Neutrophil (primary cell): Measurements from ENCODE around the gene ZPBP.

ENCODE experiments used
- H3K27ac ChIP-seq: fragments of 200-600 bp; sonication (generic); 2 replicates; pipeline ENCODE4 v1.5.1; 2016; ENCODE audit warnings: mild to moderate bottlenecking, moderate library complexity
- H3K27me3 ChIP-seq: fragments of 200-600 bp; sonication (generic); 2 replicates; pipeline ENCODE4 v1.6.0; 2016; ENCODE audit warnings: mild to moderate bottlenecking
- H3K36me3 ChIP-seq: fragments of 200-600 bp; sonication (generic); 2 replicates; pipeline ENCODE4 v1.5.1; 2017
- H3K4me1 ChIP-seq, 2 experiments: fragments of 200-600 bp in 1 of 2; sonication (generic) in 1 of 2; 1 replicate in 1 of 2; 2 replicates in 1 of 2; pipeline versions ENCODE4 v1.5.1 to v1.6.1; 2013 to 2016; ENCODE audit warnings: low read depth in 1 of 2, low read length in 1 of 2, mild to moderate bottlenecking in 1 of 2, moderate library complexity in 1 of 2; ENCODE audit not compliant: control insufficient read depth in 1 of 2, insufficient read depth in 1 of 2
- H3K4me3 ChIP-seq, 2 experiments: fragments of 200-600 bp in 1 of 2; sonication (generic) in 1 of 2; 1 replicate in 1 of 2; 2 replicates in 1 of 2; pipeline ENCODE4 v1.5.1; 2013 to 2016; ENCODE audit warnings: low read depth in 1 of 2, low read length in 1 of 2, mild to moderate bottlenecking in 1 of 2, moderate library complexity in 1 of 2
- H3K9me3 ChIP-seq: fragments of 200-600 bp; sonication (generic); 2 replicates; pipeline ENCODE4 v1.5.1; 2016
- CTCF ChIP-seq: fragments of 200-600 bp; sonication (generic); IDR thresholded peaks from 2 replicates; pipeline ENCODE4 v1.5.1; 2016; ENCODE audit warnings: antibody characterized with exemption

ZPBP gene

GRCh38 chr7:50101873-50102272 lies 8.8 kb upstream of the ZPBP start:
- peaks cover 4% of the 10 kb centered on the region for H3K27me3 ChIP-seq
- H3K4me1 ChIP-seq, result no peaks in the 10 kb centered on the region
- H3K27ac ChIP-seq, result no peak overlapping the region
- no peaks in the 10 kb centered on the region for H3K9me3 ChIP-seq
- TF ChIP-seq CTCF, result no peak
- H3K36me3 ChIP-seq, result no peaks in the 10 kb centered on the region
- H3K4me3 ChIP-seq, result no peak overlapping the region

- no peaks in the 10 kb centered on the region for H3K36me3 ChIP-seq
- H3K4me3 ChIP-seq, result no peak overlapping the region
- H3K27me3 ChIP-seq, result peaks cover 17% of the 10 kb centered on the region
- TF ChIP-seq CTCF, result no peak
- H3K4me1 ChIP-seq, result peaks cover 9 to 10% of the 10 kb centered on the region in 2 experiments
- no peaks in the 10 kb centered on the region for H3K9me3 ChIP-seq
- H3K27ac ChIP-seq, result no peak overlapping the region
Observed at GRCh38 chr7:50095634-50096033, 2.6 kb upstream of the ZPBP start.

GRCh38 chr7:50088463-50089129 lies 4.5 kb downstream of the ZPBP start:
- no peak for TF ChIP-seq CTCF
- Histone ChIP-seq H3K4me1 (peaks cover 9 to 10% of the 10 kb centered on the region in 2 experiments), H3K27me3 (peaks cover 8% of the 10 kb centered on the region), H3K36me3 (no peaks in the 10 kb centered on the region), H3K9me3 (no peaks in the 10 kb centered on the region), H3K27ac (no peak overlapping the region), H3K4me3 (no peak overlapping the region)

- H3K36me3 ChIP-seq, result no peaks in the 10 kb centered on the region
- H3K4me3 ChIP-seq, result no peak overlapping the region
- H3K27ac ChIP-seq, result no peak overlapping the region
- H3K27me3 ChIP-seq, result peaks cover 5% of the 10 kb centered on the region
- H3K9me3 ChIP-seq, result no peaks in the 10 kb centered on the region
- no peaks in the 10 kb centered on the region for H3K4me1 ChIP-seq
- no peak for TF ChIP-seq CTCF
Observed at GRCh38 chr7:50085344-50085743, 7.7 kb downstream of the ZPBP start.

- Histone ChIP-seq H3K4me1 (peaks cover 0 to 4% of the 10 kb centered on the region in 2 experiments), H3K4me3 (no peak overlapping the region), H3K27ac (no peak overlapping the region), H3K36me3 (no peaks in the 10 kb centered on the region), H3K27me3 (no peaks in the 10 kb centered on the region), H3K9me3 (no peaks in the 10 kb centered on the region)
- TF ChIP-seq CTCF, result no peak
Observed at GRCh38 chr7:50073093-50073492, 20.0 kb downstream of the ZPBP start.
